Keratinocyte (primary cell): Measurements from ENCODE around the gene CELSR3.

Source experiments
- EZH2 ChIP-seq: IDR thresholded peaks from one replicate; pipeline ENCODE4 v1.6.1; 2012; ENCODE audit warnings: inconsistent platforms, mild to moderate bottlenecking, low read length, moderate library complexity
- TF ChIP-seq, protein P1 (sequence below), 3 experiments: IDR thresholded peaks in 1 of 3; conservative IDR thresholded peaks in 1 of 3; optimal IDR thresholded peaks in 1 of 3; 2 replicates in 2 of 3; 3 replicates in 1 of 3; pipeline versions ENCODE3 to v1.5.1; 2011; ENCODE audit warnings: low read length in 3 of 3, mild to moderate bottlenecking in 3 of 3, moderate library complexity in 2 of 3, control low read depth in 1 of 3, inconsistent platforms in 1 of 3; ENCODE audit not compliant: insufficient read depth in 2 of 3; ENCODE audit errors: extremely low read depth in 1 of 3

DNA sequence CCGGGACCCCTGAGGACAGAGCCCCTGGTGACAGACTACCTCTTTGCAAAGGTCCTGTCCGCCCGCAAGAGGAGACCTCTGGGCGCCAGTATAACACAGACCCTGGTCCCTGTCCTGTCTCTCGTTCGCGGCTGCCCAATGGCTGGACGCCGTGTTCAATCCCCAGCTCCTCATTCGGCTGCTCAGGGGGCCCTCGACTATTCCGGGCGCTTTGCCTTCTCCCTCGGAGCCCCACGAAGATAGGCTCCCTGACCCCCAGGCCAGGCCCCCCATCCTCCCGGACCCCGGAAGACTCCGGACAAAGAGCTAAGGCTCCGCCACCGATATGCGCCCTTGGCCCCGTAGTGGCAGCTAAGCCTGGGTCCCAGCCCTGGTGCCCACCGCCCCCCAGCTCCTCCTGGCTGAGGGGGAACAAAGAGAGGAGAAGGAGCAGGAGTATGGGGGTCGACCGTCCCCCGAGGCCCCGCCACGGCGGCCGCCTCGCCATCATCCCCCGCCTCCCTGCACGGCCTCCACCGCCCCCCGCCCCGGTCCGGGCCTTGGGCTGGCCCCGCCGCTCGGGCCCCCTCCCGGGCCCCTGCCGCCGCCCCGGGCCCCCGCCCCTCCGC, 437 bp downstream of the CELSR3 start:
- TF ChIP-seq, protein P1, sequence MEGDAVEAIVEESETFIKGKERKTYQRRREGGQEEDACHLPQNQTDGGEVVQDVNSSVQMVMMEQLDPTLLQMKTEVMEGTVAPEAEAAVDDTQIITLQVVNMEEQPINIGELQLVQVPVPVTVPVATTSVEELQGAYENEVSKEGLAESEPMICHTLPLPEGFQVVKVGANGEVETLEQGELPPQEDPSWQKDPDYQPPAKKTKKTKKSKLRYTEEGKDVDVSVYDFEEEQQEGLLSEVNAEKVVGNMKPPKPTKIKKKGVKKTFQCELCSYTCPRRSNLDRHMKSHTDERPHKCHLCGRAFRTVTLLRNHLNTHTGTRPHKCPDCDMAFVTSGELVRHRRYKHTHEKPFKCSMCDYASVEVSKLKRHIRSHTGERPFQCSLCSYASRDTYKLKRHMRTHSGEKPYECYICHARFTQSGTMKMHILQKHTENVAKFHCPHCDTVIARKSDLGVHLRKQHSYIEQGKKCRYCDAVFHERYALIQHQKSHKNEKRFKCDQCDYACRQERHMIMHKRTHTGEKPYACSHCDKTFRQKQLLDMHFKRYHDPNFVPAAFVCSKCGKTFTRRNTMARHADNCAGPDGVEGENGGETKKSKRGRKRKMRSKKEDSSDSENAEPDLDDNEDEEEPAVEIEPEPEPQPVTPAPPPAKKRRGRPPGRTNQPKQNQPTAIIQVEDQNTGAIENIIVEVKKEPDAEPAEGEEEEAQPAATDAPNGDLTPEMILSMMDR (optimal IDR thresholded peaks at IDR 0.05 in 1 of 3, IDR thresholded peaks at IDR 0.05 in 1 of 3, conservative IDR thresholded peaks at IDR 0.05 in 1 of 3; ENCODE audit: extremely low read depth in 1 of 3, insufficient read depth in 2 of 3, low read length in 3 of 3) = no peak
- TF ChIP-seq EZH2 = no peak
